SK-N-MC (cell line): ENCODE measurements around the gene PLAAT5.
"Not testable (repeated sequence)": the region's sequence is repeated elsewhere in the genome, so short reads cannot be mapped to it uniquely, and the experiment has no call there.

Source experiments
- EZH2 ChIP-seq: fragments of 200-600 bp; sonication (generic); IDR thresholded peaks from one replicate; pipeline ENCODE4 v1.6.1; 2017; ENCODE audit warnings: antibody characterized with exemption
- FOXP2 ChIP-seq: optimal IDR thresholded peaks from 2 replicates; pipeline ENCODE3; 2011; ENCODE audit warnings: mild to moderate bottlenecking, moderate library complexity; ENCODE audit not compliant: insufficient read depth; ENCODE audit errors: extremely low read length, control extremely low read depth
- POLR2AphosphoS5 ChIP-seq: IDR thresholded peaks from 2 replicates; pipeline ENCODE4 v1.6.1; 2012; ENCODE audit warnings: mild to moderate bottlenecking, low read depth, low read length, borderline replicate concordance

- TF ChIP-seq EZH2, POLR2AphosphoS5, FOXP2: not testable (repeated sequence)
Observed at GRCh38 chr11:63531074-63531792, 40.3 kb upstream of the PLAAT5 start.
